ENCODE data around the gene SGCD.

SGCD gene

DNA sequence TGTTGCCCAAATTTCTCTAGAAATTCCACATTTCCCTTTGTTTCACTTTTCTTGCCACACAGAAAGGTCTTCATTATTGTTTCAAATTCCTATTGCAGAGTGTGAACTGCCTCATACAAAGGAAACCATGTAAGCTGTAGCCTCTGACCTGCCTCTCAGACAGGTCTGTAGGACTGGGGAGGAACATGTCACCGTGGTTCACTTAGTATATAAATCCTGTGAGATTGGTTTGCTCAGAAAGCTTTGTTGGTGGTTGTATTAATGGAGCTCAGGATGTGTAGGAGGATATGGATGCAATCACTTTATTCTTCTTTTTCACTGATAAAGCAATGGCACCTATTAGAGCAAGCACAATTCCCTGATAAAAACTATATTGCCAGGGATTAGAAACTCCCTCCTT, 4.2 kb downstream of the SGCD start:
- TF ChIP-seq, protein P1, sequence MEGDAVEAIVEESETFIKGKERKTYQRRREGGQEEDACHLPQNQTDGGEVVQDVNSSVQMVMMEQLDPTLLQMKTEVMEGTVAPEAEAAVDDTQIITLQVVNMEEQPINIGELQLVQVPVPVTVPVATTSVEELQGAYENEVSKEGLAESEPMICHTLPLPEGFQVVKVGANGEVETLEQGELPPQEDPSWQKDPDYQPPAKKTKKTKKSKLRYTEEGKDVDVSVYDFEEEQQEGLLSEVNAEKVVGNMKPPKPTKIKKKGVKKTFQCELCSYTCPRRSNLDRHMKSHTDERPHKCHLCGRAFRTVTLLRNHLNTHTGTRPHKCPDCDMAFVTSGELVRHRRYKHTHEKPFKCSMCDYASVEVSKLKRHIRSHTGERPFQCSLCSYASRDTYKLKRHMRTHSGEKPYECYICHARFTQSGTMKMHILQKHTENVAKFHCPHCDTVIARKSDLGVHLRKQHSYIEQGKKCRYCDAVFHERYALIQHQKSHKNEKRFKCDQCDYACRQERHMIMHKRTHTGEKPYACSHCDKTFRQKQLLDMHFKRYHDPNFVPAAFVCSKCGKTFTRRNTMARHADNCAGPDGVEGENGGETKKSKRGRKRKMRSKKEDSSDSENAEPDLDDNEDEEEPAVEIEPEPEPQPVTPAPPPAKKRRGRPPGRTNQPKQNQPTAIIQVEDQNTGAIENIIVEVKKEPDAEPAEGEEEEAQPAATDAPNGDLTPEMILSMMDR (IDR thresholded peaks at IDR 0.05; ENCODE audit: extremely low read depth, insufficient read depth, missing control alignments): no peak
- DNase-seq (ENCODE audit: low spot score): no peak
- in situ Hi-C loops (cut with MboI; ENCODE audit: low pct_unique_long_range_greater_than_20kb, low sequenced_read_pairs, unreplicated experiment): no loop called here

DNA sequence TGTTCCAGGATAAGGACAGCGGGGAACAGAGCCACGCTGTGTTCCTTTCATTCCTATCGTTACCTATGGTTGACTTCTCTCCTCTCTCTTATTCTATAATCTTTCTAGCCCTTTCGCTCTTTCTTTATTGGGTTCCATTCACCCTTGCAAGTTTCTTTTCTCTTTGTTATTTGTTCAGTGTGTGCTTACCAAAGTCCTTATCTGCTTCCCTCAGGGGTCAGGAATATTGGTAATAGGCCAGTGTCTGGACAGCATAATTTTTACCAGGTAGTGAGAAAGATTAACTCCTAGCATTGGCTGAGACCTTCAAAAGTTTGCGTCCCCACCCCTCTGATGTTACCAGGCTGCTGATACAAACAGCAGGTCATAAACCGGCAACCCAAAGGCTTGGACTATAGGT, 4.9 kb downstream of the SGCD start:
- no peak for DNase-seq (ENCODE audit: low spot score)
- in situ Hi-C loops (cut with MboI; ENCODE audit: low pct_unique_long_range_greater_than_20kb, low sequenced_read_pairs, unreplicated experiment): no loop called here
- TF ChIP-seq, protein P1 (IDR thresholded peaks at IDR 0.05; ENCODE audit: extremely low read depth, insufficient read depth, missing control alignments): no peak

DNA sequence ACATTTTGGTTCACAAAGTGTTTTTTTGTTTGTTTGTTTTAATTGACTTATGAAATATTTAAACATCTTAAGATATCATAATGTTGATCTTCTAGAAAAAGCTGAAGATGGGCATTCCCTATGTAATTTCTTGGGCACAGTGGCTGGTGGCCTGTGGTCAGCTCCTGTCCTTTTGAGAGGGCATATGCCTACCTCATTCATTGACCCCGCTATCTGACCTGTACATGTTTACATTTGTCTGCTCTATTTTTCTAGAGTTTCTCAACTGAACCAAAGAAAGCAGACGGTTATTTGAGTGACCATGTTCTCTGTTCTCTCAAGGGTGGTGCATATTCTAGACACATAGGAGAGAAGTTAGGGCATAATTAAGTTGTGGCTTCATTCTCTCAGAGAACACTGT, 5.3 kb downstream of the SGCD start:
- in situ Hi-C loops (cut with MboI; ENCODE audit: low pct_unique_long_range_greater_than_20kb, low sequenced_read_pairs, unreplicated experiment): no loop called here
- TF ChIP-seq, protein P1 (IDR thresholded peaks at IDR 0.05; ENCODE audit: extremely low read depth, insufficient read depth, missing control alignments): no peak
- DNase-seq (ENCODE audit: low spot score): no peak

DNA sequence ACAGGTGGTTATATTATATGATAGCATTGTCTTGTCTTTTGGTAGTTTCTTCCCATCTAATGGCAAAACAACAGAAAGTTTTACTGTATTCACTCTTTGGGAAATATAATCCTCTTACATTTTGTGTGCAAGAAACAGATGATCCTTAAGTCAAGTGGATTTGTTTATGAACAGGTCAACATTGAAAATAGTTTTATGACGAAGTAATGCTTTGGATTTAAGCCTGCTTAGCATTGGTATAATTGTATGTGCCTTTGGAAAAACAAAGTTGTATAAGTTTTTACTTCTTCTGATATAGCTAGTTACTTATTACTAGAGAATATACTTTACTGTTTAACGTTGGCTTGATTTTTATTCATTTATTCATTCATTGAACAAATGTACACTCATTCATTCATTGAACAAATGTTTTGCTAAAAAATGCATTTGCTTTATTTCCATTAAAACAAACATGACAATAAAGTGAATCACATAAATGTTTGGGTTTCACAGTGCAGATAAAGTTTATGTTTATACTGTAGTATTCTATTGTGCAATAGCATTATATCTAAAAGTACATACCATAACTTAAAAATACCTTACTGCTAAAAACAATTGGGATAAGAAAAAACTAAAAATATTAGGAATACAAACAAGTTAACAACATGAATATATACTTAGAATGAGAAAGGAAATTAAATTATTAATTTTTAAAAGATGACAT, 12.3 kb downstream of the SGCD start:
- TF ChIP-seq, protein P1 (IDR thresholded peaks at IDR 0.05; ENCODE audit: extremely low read depth, insufficient read depth, missing control alignments): no peak
- in situ Hi-C loops (cut with MboI; ENCODE audit: low pct_unique_long_range_greater_than_20kb, low sequenced_read_pairs, unreplicated experiment): no loop called here
- no peak for DNase-seq (ENCODE audit: low spot score)

DNA sequence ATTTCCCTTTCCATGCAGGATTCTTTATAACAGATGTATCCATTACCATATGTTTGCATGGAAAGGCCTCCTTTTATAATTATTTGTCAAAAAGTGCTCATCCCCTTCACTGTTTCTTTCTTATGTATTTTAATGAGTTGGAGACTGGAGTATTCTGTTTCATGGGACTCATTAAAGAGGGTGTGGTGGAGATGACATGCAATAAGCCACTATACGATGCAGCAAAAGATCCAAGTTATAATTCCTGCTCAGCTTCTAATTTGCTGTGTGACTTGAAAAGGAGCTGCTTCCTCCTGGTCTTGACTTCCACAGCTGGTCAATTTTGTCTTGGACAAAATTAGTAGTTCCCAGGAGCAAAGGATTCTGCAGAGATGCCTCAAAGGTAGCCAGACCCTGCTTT, 13.9 kb downstream of the SGCD start:
- in situ Hi-C loops (cut with MboI; ENCODE audit: low pct_unique_long_range_greater_than_20kb, low sequenced_read_pairs, unreplicated experiment): no loop called here
- TF ChIP-seq, protein P1 (IDR thresholded peaks at IDR 0.05; ENCODE audit: extremely low read depth, insufficient read depth, missing control alignments): no peak
- no peak for DNase-seq (ENCODE audit: low spot score)

DNA sequence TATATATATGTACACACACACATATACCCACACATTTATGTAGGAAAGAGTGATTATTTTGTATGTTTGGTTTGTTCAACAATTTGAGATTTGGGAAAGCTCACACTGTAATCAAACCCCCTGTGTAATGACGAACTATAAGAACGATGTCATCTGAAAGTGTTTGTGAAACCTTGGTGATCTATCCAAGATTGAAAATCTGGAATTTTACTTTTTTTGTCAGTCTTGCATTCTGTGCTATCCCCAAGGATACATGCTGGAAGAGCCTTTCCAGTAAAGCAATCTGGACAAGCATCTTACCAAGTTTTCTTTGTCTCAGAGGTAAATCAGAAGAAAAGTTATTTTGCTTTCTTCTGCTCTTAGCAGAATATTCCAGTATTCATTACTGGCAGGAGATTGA, 23.3 kb downstream of the SGCD start:
- in situ Hi-C loops (cut with MboI; ENCODE audit: low pct_unique_long_range_greater_than_20kb, low sequenced_read_pairs, unreplicated experiment): no loop called here
- no peak for DNase-seq (ENCODE audit: low spot score)

More for the DNA sequence above, 23.3 kb downstream of the SGCD start:
- TF ChIP-seq, protein P1 (IDR thresholded peaks at IDR 0.05; ENCODE audit: extremely low read depth, insufficient read depth, missing control alignments): no peak
